ENCODE results near the gene HSFX3. TPM values are rescaled to one million over a fixed set of nuclear protein-coding genes. Genes with fewer than 3 reads are reported as not detected.

The HSFX3 gene
- total RNA-seq, 1 experiment from 2014 or later: not detected

- ChIA-PET CTCF (interaction anchor here (1.9 to 2.3 kb wide), 2 partner anchors 29 to 399 kb away, joined by 13 to 23 read pairs; no protein-coding TSS in a partner anchor), POLR2A (ENCODE audit: unreplicated experiment) (interaction anchor here (0.5 to 2.1 kb wide), 16 partner anchors 15 to 1449 kb away, joined by 3 to 104 read pairs (median 6); partner anchors contain the start of genes EOLA2 and IDS)
- Histone ChIP-seq H3F3A (ENCODE audit: insufficient read depth, low read depth) (peaks cover 6% of the 10 kb centered on the region; the same call in 1 of the 2 replicates), H3K9me2 (ENCODE audit: insufficient read depth) (no peaks in the 10 kb centered on the region), H3K9me3 (ENCODE audit: insufficient read depth, low read depth) (no peaks in the 10 kb centered on the region), H3K36me3 (ENCODE audit: low read depth) (no peaks in the 10 kb centered on the region), H3K4me3 (peak within 1 kb of the TSS; percentile 81), H3K79me2 (ENCODE audit: low read depth) (peaks cover 8% of the 10 kb centered on the region), H3K4me1 (replicated peaks; ENCODE audit: insufficient read depth) (peaks cover 8% of the 10 kb centered on the region), H3K27ac (peak within 1 kb of the TSS; percentile 72), H3K4me2 (peak within 1 kb of the TSS; percentile 91), H3K27me3 (ENCODE audit: insufficient read depth, low read depth) (no peaks in the 10 kb centered on the region), H2AFZ (peak within 1 kb of the TSS; percentile 89), H4K20me1 (ENCODE audit: insufficient read depth) (no peaks in the 10 kb centered on the region)
- TF ChIP-seq EZH2 (IDR thresholded peaks at IDR 0.05; ENCODE audit: low read depth): no peak
- TF ChIP-seq CTCF (conservative IDR thresholded peaks at IDR 0.05): no peak; the same call in 1 of the 2 replicates
- intact Hi-C loops (cut with micrococcal nuclease; ENCODE audit: unreplicated experiment): loop anchor here (1.0 to 10.0 kb wide), 3 partner anchors 30 to 1154 kb away; partner anchors contain the start of genes MTM1 and MTMR1
- DNase-seq: peak; percentile 92 to 98
- TSS peak; percentile 56 for BruUV-seq (replicated peaks)
Measured at GRCh38 chrX:149540621-149541520, 8.9 kb downstream of the HSFX3 start, which contains the start of gene EOLA1. TSS of gene EOLA1 (plus strand) at chrX:149541012. CDS start at chrX:149545631, 4,619 bp downstream.

- BruUV-seq (replicated peaks): no TSS peak
- ChIA-PET POLR2A (ENCODE audit: unreplicated experiment) (interaction anchor here (0.5 to 2.1 kb wide), 10 partner anchors 28 to 634 kb away, joined by 3 to 104 read pairs (median 11); partner anchors contain the start of genes EOLA2 and IDS), CTCF (interaction anchor here (1.2 to 2.3 kb wide), 4 partner anchors 28 to 400 kb away, joined by 3 to 23 read pairs (median 13); partner anchors contain the start of gene IDS)
- peak overlapping the region; percentile 72 for H3K27ac ChIP-seq
- no peaks in the 10 kb centered on the region for H3K9me2 ChIP-seq (ENCODE audit: insufficient read depth)
- H3K4me2 ChIP-seq: peak overlapping the region; percentile 91
- H3K27me3 ChIP-seq (ENCODE audit: insufficient read depth, low read depth): no peaks in the 10 kb centered on the region
- H2AFZ ChIP-seq: peak overlapping the region; percentile 89
- peaks cover 8% of the 10 kb centered on the region for H3K79me2 ChIP-seq (ENCODE audit: low read depth)
- peak overlapping the region; percentile 81; the same call in 1 of the 2 replicates for H3K4me3 ChIP-seq
- H3K36me3 ChIP-seq (ENCODE audit: low read depth): no peaks in the 10 kb centered on the region
- no peaks in the 10 kb centered on the region for H3K9me3 ChIP-seq (ENCODE audit: insufficient read depth, low read depth)
- peaks cover 6% of the 10 kb centered on the region; the same call in 1 of the 2 replicates for H3F3A ChIP-seq (ENCODE audit: insufficient read depth, low read depth)
- intact Hi-C loops (cut with micrococcal nuclease; ENCODE audit: unreplicated experiment): loop anchor here (1.0 to 10.0 kb wide), 3 partner anchors 29 to 1155 kb away; partner anchors contain the start of genes MTM1 and MTMR1
- TF ChIP-seq CTCF (conservative IDR thresholded peaks at IDR 0.05) (no peak), EZH2 (IDR thresholded peaks at IDR 0.05; ENCODE audit: low read depth) (no peak)
- peak; percentile 84 to 86 for DNase-seq
- no peaks in the 10 kb centered on the region for H4K20me1 ChIP-seq (ENCODE audit: insufficient read depth)
- peaks cover 8% of the 10 kb centered on the region for H3K4me1 ChIP-seq (replicated peaks; ENCODE audit: insufficient read depth)
Measured at GRCh38 chrX:149540131-149540620, 9.5 kb downstream of the HSFX3 start.

Measured in PC-9 (cell line).